HL-60 (cell line): ENCODE data around the gene PXMP4.

Experiments
- DNase-seq, 2 experiments: peaks; one replicate each; pipeline ENCODE4 v3.0.0-alpha.2; 2010 to 2020; ENCODE audit warnings: low read depth in 1 of 2, low spot score in 1 of 2
- H3K27ac ChIP-seq: fragments of 250-450 bp; sonication (Bioruptor Pico); replicated peaks from 2 replicates; pipeline ENCODE4 v1.5.1; 2020; ENCODE audit warnings: mild to moderate bottlenecking, moderate library complexity
- H3K27me3 ChIP-seq: fragments of 250-450 bp; sonication (Bioruptor Pico); 2 replicates; pipeline ENCODE4 v1.5.1; 2021; ENCODE audit warnings: mild to moderate bottlenecking, moderate library complexity; ENCODE audit not compliant: insufficient read depth, poor library complexity, severe bottlenecking
- H3K4me3 ChIP-seq: replicated peaks from 2 replicates; pipeline ENCODE4 v1.5.1; 2011; ENCODE audit warnings: mild to moderate bottlenecking, control low read depth, low read length; ENCODE audit not compliant: insufficient read depth
- GABPA ChIP-seq: IDR thresholded peaks from 2 replicates; pipeline ENCODE4 v1.6.1; 2012; ENCODE audit warnings: low read depth
- POLR2AphosphoS5 ChIP-seq: IDR thresholded peaks from 2 replicates; pipeline ENCODE4 v1.6.1; 2012; ENCODE audit warnings: low read depth
- SPI1 ChIP-seq: IDR thresholded peaks from 2 replicates; pipeline ENCODE4 v1.6.1; 2012; ENCODE audit warnings: low read depth, mild to moderate bottlenecking, borderline replicate concordance
- TF ChIP-seq, protein P1 (sequence below): IDR thresholded peaks from 2 replicates; pipeline ENCODE4 v1.6.1; 2012; ENCODE audit warnings: low read depth; ENCODE audit not compliant: insufficient replicate concordance
- TF ChIP-seq, protein P2 (sequence below): IDR thresholded peaks from one replicate; pipeline ENCODE4 v1.5.1; 2011; ENCODE audit warnings: low read length, control low read depth, inconsistent platforms; ENCODE audit not compliant: insufficient read depth

PXMP4 gene

DNA sequence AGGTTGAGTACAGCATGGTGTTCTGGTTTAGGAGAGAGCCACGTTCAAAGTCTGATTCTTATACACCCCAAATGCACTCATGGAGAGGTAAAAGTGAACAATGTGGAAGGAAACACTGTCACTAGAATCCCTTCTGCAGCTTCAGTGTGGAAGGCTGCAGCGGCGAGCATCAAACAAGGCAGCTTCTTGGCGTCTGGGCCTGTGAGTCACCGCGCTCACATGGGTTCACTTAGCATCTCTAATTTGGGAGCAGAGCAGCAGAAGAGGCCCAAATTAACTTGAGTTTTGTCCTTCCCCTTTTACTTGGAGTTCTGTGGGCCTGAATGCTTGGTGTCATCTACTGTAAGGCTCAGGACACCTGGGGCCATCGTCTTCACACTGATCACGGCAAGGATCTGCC, 23.0 kb downstream of the PXMP4 start:
- Histone ChIP-seq H3K27me3 (no peaks in the 10 kb centered on the region), H3K4me3 (no peak overlapping the region), H3K27ac (no peak overlapping the region)
- no peak for DNase-seq
- TF ChIP-seq SPI1: no peak
- TF ChIP-seq POLR2AphosphoS5: no peak
- TF ChIP-seq, protein P1, sequence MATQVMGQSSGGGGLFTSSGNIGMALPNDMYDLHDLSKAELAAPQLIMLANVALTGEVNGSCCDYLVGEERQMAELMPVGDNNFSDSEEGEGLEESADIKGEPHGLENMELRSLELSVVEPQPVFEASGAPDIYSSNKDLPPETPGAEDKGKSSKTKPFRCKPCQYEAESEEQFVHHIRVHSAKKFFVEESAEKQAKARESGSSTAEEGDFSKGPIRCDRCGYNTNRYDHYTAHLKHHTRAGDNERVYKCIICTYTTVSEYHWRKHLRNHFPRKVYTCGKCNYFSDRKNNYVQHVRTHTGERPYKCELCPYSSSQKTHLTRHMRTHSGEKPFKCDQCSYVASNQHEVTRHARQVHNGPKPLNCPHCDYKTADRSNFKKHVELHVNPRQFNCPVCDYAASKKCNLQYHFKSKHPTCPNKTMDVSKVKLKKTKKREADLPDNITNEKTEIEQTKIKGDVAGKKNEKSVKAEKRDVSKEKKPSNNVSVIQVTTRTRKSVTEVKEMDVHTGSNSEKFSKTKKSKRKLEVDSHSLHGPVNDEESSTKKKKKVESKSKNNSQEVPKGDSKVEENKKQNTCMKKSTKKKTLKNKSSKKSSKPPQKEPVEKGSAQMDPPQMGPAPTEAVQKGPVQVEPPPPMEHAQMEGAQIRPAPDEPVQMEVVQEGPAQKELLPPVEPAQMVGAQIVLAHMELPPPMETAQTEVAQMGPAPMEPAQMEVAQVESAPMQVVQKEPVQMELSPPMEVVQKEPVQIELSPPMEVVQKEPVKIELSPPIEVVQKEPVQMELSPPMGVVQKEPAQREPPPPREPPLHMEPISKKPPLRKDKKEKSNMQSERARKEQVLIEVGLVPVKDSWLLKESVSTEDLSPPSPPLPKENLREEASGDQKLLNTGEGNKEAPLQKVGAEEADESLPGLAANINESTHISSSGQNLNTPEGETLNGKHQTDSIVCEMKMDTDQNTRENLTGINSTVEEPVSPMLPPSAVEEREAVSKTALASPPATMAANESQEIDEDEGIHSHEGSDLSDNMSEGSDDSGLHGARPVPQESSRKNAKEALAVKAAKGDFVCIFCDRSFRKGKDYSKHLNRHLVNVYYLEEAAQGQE: no peak
- no peak for TF ChIP-seq GABPA

DNA sequence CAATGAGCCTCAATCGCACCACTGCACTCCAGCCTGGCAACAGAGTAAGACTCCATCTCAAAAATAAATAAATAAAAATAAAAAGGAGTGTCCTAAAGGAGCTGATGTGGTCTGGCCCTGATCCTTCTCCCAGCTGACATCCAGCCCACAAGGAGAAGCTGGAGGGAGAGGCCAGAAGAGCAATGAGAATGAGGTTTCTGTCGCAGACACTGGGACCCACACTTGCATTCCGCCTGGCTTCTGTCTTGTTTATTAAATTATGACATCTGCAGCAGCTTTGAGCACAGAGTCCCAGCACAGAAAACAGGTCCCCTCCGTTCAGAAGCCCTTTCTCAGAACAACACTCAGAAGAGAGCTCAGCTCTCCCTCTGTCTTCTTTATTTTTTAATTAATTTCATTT, 23.7 kb downstream of the PXMP4 start:
- DNase-seq: no peak
- TF ChIP-seq, protein P2, sequence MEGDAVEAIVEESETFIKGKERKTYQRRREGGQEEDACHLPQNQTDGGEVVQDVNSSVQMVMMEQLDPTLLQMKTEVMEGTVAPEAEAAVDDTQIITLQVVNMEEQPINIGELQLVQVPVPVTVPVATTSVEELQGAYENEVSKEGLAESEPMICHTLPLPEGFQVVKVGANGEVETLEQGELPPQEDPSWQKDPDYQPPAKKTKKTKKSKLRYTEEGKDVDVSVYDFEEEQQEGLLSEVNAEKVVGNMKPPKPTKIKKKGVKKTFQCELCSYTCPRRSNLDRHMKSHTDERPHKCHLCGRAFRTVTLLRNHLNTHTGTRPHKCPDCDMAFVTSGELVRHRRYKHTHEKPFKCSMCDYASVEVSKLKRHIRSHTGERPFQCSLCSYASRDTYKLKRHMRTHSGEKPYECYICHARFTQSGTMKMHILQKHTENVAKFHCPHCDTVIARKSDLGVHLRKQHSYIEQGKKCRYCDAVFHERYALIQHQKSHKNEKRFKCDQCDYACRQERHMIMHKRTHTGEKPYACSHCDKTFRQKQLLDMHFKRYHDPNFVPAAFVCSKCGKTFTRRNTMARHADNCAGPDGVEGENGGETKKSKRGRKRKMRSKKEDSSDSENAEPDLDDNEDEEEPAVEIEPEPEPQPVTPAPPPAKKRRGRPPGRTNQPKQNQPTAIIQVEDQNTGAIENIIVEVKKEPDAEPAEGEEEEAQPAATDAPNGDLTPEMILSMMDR: no peak
- TF ChIP-seq GABPA (no peak), SPI1 (no peak), POLR2AphosphoS5 (no peak)
- TF ChIP-seq, protein P1: no peak
- H3K27ac ChIP-seq: no peak overlapping the region
- H3K4me3 ChIP-seq: no peak overlapping the region
- no peaks in the 10 kb centered on the region for H3K27me3 ChIP-seq

DNA sequence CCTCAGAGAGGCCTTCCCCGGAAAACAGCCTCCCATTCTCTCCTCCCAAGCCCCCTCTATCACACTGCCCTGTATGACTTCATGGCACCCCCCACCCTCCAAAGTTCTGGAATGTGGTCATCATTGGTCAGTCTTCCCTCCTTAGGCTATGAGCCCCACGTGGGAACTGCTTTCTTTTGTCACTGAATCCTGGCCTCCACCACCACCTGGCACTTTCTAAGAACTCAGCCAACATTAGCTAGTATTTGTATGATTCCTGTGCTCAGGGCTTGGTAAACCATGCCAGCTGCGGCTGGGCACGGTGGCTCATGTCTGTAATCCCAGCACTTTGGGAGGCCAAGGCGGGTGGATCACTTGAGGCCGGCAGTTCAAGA, 25.5 kb downstream of the PXMP4 start:
- no peaks in the 10 kb centered on the region for H3K27me3 ChIP-seq
- H3K27ac ChIP-seq: no peak overlapping the region
- TF ChIP-seq SPI1 (no peak), POLR2AphosphoS5 (no peak), GABPA (no peak)
- TF ChIP-seq, protein P1: no peak
- TF ChIP-seq, protein P2: no peak
- DNase-seq: no peak
- no peak overlapping the region for H3K4me3 ChIP-seq
